Coronary artery (tissue), 2 donors: ENCODE measurements around the gene TMEM62.
"Not testable (repeated sequence)": the region's sequence is repeated elsewhere in the genome, so short reads cannot be mapped to it uniquely, and the experiment has no call there.

Experiments used
- DNase-seq: peaks from one replicate; pipeline ENCODE4 v3.0.0-alpha.2; 2017; ENCODE audit warnings: low spot score
- H3K27ac ChIP-seq, 2 donors: fragments of 200-600 bp; sonication (generic); one replicate each; pipeline ENCODE4 v1.5.1; 2016 to 2019
- H3K4me3 ChIP-seq: fragments of 200-600 bp; sonication (generic); 2 replicates; pipeline ENCODE4 v1.5.1; 2016; ENCODE audit warnings: mild to moderate bottlenecking, moderate library complexity
- CTCF ChIP-seq: fragments of 200-600 bp; sonication (generic); IDR thresholded peaks from one replicate; pipeline ENCODE4 v1.5.1; 2019; ENCODE audit warnings: antibody characterized with exemption

The TMEM62 gene

GRCh38 chr15:43121863-43122262, 11.5 kb upstream of the TMEM62 start:
- no peak for TF ChIP-seq CTCF
- DNase-seq = no peak
- Histone ChIP-seq H3K27ac (no peak overlapping the region), H3K4me3 (no peak overlapping the region)

- H3K4me3 ChIP-seq = no peak overlapping the region
- TF ChIP-seq CTCF = no peak
- no peak overlapping the region for H3K27ac ChIP-seq
- no peak for DNase-seq
Observed at GRCh38 chr15:43125100-43125661, 8.2 kb upstream of the TMEM62 start.

GRCh38 chr15:43126356-43126755, 7.0 kb upstream of the TMEM62 start:
- Histone ChIP-seq H3K27ac (no peak overlapping the region), H3K4me3 (no peak overlapping the region)
- TF ChIP-seq CTCF = no peak
- no peak for DNase-seq

- DNase-seq = no peak
- H3K27ac ChIP-seq = no peak overlapping the region
- no peak for TF ChIP-seq CTCF
- H3K4me3 ChIP-seq = no peak overlapping the region
Observed at GRCh38 chr15:43127752-43128151, 5.6 kb upstream of the TMEM62 start.

- not testable (repeated sequence) for H3K27ac ChIP-seq
Observed at GRCh38 chr15:43128174-43128979, 5.0 kb upstream of the TMEM62 start.

GRCh38 chr15:43128980-43129335, 4.4 kb upstream of the TMEM62 start:
- TF ChIP-seq CTCF = no peak
- DNase-seq = no peak

More at GRCh38 chr15:43128174-43128979, 5.0 kb upstream of the TMEM62 start:
- DNase-seq, H3K4me3 ChIP-seq: not testable (repeated sequence)

GRCh38 chr15:43132830-43133429, 456 bp upstream of the TMEM62 start:
- Histone ChIP-seq H3K4me3 (peak overlapping the region; percentile 94), H3K27ac (peak overlapping the region; percentile 82 to 92)
- TF ChIP-seq CTCF = no peak
- DNase-seq = no peak

More at GRCh38 chr15:43128980-43129335, 4.4 kb upstream of the TMEM62 start:
- H3K4me3 ChIP-seq = no peak overlapping the region
- H3K27ac ChIP-seq = no peak overlapping the region
